HepG2 (cell line): ENCODE measurements around the gene PAFAH1B2.

Experiments used
- E2F1 ChIP-seq: sonication (generic); formaldehyde crosslinking; IDR thresholded peaks from 2 replicates; pipeline ENCODE4 v1.5.0; 2020; ENCODE audit warnings: missing genetic modification reagents
- JUNB ChIP-seq: sonication (generic); formaldehyde crosslinking; IDR thresholded peaks from 2 replicates; pipeline ENCODE4 v1.8.0; 2022; ENCODE audit warnings: missing genetic modification reagents, mild to moderate bottlenecking, borderline replicate concordance
- RXRB ChIP-seq: IDR thresholded peaks from 2 replicates; pipeline ENCODE4 v1.6.1; 2016; ENCODE audit warnings: borderline replicate concordance, missing genetic modification reagents, missing compliant biosample characterization
- XBP1 ChIP-seq: sonication (generic); formaldehyde crosslinking; IDR thresholded peaks from 2 replicates; pipeline ENCODE4 v1.5.0; 2020; ENCODE audit warnings: missing genetic modification reagents
- ZNF574 ChIP-seq: sonication (generic); formaldehyde crosslinking; IDR thresholded peaks from 2 replicates; pipeline ENCODE4 v1.4.0; 2020; ENCODE audit warnings: missing genetic modification reagents
- ZNF792 ChIP-seq: IDR thresholded peaks from 2 replicates; pipeline ENCODE4 v1.6.1; 2016
- TF ChIP-seq, protein P1 (sequence below): sonication (generic); formaldehyde crosslinking; IDR thresholded peaks from 2 replicates; pipeline ENCODE4 v1.5.0; 2020; ENCODE audit warnings: mild to moderate bottlenecking, missing genetic modification reagents, moderate library complexity

GRCh38 chr11:117202386-117203068, 58.4 kb downstream of the PAFAH1B2 start:
- TF ChIP-seq E2F1 (CRISPR knock-in tag) (no peak), XBP1 (CRISPR knock-in tag) (no peak), ZNF574 (CRISPR knock-in tag) (no peak), JUNB (CRISPR knock-in tag) (no peak), RXRB (no peak), ZNF792 (CRISPR knock-in tag) (no peak)
- TF ChIP-seq, protein P1, sequence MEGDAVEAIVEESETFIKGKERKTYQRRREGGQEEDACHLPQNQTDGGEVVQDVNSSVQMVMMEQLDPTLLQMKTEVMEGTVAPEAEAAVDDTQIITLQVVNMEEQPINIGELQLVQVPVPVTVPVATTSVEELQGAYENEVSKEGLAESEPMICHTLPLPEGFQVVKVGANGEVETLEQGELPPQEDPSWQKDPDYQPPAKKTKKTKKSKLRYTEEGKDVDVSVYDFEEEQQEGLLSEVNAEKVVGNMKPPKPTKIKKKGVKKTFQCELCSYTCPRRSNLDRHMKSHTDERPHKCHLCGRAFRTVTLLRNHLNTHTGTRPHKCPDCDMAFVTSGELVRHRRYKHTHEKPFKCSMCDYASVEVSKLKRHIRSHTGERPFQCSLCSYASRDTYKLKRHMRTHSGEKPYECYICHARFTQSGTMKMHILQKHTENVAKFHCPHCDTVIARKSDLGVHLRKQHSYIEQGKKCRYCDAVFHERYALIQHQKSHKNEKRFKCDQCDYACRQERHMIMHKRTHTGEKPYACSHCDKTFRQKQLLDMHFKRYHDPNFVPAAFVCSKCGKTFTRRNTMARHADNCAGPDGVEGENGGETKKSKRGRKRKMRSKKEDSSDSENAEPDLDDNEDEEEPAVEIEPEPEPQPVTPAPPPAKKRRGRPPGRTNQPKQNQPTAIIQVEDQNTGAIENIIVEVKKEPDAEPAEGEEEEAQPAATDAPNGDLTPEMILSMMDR, result no peak
